Dendritic cell treated with granulocyte-macrophage colony-stimulating factor and Interleukin-4, amounts not matched to agents 40 ng/mL and 50 ng/mL, for 4 days (primary cell): ENCODE data around the gene PIK3R2.

Experiments used
- H3K27ac Mint-ChIP-seq: one replicate; pipeline ENCODE4 v1.8.0; 2022; ENCODE audit warnings: mild to moderate bottlenecking, mixed read lengths
- H3K27me3 Mint-ChIP-seq: one replicate; pipeline ENCODE4 v1.8.0; 2022; ENCODE audit warnings: mild to moderate bottlenecking, mixed read lengths
- H3K36me3 Mint-ChIP-seq: one replicate; pipeline ENCODE4 v1.8.0; 2022; ENCODE audit warnings: low read depth, mixed read lengths
- H3K4me1 Mint-ChIP-seq: one replicate; pipeline ENCODE4 v1.8.0; 2022; ENCODE audit warnings: low read depth, mixed read lengths
- H3K4me3 Mint-ChIP-seq: one replicate; pipeline ENCODE4 v1.8.0; 2022; ENCODE audit warnings: mild to moderate bottlenecking, moderate library complexity, mixed read lengths
- H3K9me3 Mint-ChIP-seq: one replicate; pipeline ENCODE4 v1.8.0; 2022; ENCODE audit warnings: mixed read lengths
- intact Hi-C: fragments of 100-400 bp; cut with micrococcal nuclease; formaldehyde crosslinking; loops from one replicate; pipeline ENCODE4 v1.15.0; 2022

The PIK3R2 gene

DNA sequence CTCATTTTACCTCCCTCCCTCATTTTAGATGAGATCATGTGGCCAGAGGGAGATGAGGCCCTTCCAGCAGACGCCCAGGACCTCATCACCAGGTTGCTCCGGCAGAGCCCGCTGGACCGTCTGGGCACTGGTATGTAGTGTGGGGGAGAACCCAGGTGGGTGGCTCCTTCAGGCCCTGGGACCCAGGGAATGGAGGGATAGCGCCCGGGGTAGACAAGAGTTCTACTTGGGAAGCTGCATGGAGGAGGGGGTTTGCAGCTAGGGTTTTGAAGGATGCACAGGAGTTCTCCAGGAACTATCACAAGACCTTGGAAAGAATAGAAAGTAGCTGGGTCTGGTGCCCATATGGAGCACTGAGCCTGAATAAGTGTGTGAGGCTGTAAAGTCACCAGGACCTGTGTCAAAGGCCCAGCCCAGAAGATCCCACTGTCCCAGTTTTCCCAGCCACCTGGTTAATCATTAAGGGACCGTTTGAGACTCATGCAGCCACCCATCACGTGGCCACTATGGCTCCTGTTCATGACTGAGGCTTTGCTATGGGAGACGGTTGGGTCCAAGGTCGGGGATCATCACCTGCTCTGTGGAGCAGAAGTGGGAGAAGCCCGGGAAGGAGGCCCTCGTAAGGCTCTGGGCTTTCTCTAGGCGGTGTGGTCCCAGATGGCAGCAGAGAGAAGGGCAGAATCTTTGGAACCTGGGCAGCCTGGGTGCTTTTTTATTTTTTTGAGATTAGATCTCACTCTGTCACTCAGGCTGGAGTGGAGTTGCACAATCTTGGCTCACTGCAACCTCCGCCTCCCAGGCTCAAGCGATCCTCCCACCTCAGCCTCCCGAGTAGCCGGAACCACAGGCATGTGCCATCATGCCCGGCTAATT is 17.0 kb upstream of the PIK3R2 start:
- Mint-ChIP-seq H3K27me3 (no peaks in the 10 kb centered on the region), H3K27ac (no peak overlapping the region), H3K9me3 (no peaks in the 10 kb centered on the region), H3K36me3 (peaks cover 97% of the 10 kb centered on the region), H3K4me3 (no peak overlapping the region), H3K4me1 (peaks cover 14% of the 10 kb centered on the region)
- intact Hi-C loops, result no loop called here

GRCh38 chr19:18137242-18137641 is 15.7 kb upstream of the PIK3R2 start:
- Mint-ChIP-seq H3K36me3 (peaks cover 97% of the 10 kb centered on the region), H3K27me3 (no peaks in the 10 kb centered on the region), H3K9me3 (no peaks in the 10 kb centered on the region), H3K27ac (peak overlapping the region; percentile 43), H3K4me1 (peaks cover 14% of the 10 kb centered on the region), H3K4me3 (no peak overlapping the region)
- intact Hi-C loops, result no loop called here

DNA sequence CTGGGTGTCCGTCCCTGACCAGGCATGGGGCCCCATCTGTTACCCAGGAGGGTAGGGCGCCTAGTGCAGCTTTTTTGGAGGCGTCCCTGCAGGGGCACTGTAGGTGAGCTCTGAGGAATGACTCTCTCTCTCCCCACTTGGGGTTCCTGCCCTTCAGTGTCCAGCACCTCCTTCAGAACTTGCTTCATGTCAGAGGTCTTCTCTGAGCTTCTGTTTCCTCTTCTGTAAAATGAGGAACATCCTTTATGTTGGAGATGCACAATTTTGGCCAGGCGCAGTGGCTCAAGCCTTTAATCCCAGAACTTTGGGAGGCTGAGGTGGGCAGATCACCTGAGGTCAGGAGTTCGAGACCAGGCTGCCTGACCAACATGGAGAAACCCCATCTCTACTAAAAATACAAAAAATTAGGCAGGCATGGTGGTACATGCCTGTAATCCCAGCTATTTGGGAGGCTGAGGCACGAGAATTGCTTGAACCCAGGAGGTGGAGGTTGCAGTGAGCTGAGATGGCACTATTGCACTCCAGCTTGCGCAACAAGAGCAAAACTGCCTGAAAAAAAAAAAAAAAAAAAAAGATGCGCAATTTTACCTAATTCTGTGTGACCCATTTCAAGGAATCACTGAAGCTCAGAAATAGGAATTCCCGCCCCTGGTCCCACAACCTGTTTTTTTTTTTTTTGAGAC is 15.2 kb upstream of the PIK3R2 start:
- intact Hi-C loops, result no loop called here
- Mint-ChIP-seq H3K9me3 (no peaks in the 10 kb centered on the region), H3K27ac (peak overlapping the region; percentile 43), H3K36me3 (peaks cover 97% of the 10 kb centered on the region), H3K27me3 (no peaks in the 10 kb centered on the region), H3K4me1 (peaks cover 14% of the 10 kb centered on the region), H3K4me3 (no peak overlapping the region)

DNA sequence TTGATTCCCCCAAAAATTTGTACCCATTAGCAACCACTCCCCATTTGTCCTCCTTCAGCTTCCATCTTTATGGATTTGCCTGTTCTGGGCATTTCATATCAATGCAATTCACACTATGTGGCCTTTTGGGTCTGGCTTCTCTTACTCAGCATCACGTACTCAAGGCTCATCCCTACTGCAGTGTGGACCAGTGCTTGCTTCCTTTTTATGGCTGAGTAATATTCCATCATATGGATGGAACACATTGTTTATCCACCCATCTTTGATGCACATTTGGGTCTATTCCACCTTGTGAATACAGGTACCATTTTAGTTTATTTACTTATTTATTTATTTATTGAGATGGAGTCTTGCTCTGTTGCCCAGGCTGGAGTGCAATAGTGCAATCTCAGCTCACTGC is 12.5 kb upstream of the PIK3R2 start:
- intact Hi-C loops, result no loop called here
- Mint-ChIP-seq H3K4me1 (peaks cover 14% of the 10 kb centered on the region), H3K27ac (no peak overlapping the region), H3K27me3 (no peaks in the 10 kb centered on the region), H3K4me3 (no peak overlapping the region), H3K9me3 (no peaks in the 10 kb centered on the region), H3K36me3 (peaks cover 99% of the 10 kb centered on the region)

GRCh38 chr19:18141031-18141430 is 11.9 kb upstream of the PIK3R2 start:
- Mint-ChIP-seq H3K4me1 (peaks cover 14% of the 10 kb centered on the region), H3K4me3 (no peak overlapping the region), H3K27me3 (no peaks in the 10 kb centered on the region), H3K9me3 (no peaks in the 10 kb centered on the region), H3K36me3 (peaks cover 99% of the 10 kb centered on the region), H3K27ac (no peak overlapping the region)
- intact Hi-C loops, result no loop called here

GRCh38 chr19:18143902-18144301 is 9.1 kb upstream of the PIK3R2 start:
- Mint-ChIP-seq H3K4me3 (no peak overlapping the region), H3K36me3 (peaks cover 100% of the 10 kb centered on the region), H3K27me3 (no peaks in the 10 kb centered on the region), H3K9me3 (no peaks in the 10 kb centered on the region), H3K4me1 (peaks cover 7% of the 10 kb centered on the region), H3K27ac (no peak overlapping the region)
- intact Hi-C loops, result no loop called here

DNA sequence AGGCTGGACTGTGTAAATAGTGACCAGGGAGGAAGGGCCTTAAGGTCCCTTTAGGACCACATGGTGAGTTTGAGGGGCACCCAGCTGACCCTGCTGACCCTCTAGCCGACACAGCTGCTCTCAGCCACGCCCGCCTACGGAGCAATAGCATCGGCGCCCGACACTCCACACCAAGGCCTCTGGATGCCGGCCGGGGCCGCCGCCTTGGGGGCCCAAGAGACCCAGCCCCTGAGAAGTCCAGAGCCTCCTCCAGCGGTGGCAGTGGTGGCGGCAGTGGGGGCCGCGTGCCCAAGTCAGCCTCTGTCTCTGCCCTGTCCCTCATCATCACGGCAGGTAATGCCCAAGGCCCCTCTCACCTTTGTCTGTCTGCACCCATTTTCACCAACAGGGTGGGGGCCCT is 8.6 kb upstream of the PIK3R2 start:
- intact Hi-C loops, result no loop called here
- Mint-ChIP-seq H3K4me3 (no peak overlapping the region), H3K9me3 (no peaks in the 10 kb centered on the region), H3K4me1 (peaks cover 7% of the 10 kb centered on the region), H3K36me3 (peaks cover 100% of the 10 kb centered on the region), H3K27me3 (no peaks in the 10 kb centered on the region), H3K27ac (no peak overlapping the region)

- Mint-ChIP-seq H3K36me3 (peaks cover 100% of the 10 kb centered on the region), H3K9me3 (no peaks in the 10 kb centered on the region), H3K27ac (no peak overlapping the region), H3K4me1 (peaks cover 7% of the 10 kb centered on the region), H3K4me3 (no peak overlapping the region), H3K27me3 (no peaks in the 10 kb centered on the region)
- intact Hi-C loops, result no loop called here
Measured at GRCh38 chr19:18144906-18145305, 8.1 kb upstream of the PIK3R2 start.

DNA sequence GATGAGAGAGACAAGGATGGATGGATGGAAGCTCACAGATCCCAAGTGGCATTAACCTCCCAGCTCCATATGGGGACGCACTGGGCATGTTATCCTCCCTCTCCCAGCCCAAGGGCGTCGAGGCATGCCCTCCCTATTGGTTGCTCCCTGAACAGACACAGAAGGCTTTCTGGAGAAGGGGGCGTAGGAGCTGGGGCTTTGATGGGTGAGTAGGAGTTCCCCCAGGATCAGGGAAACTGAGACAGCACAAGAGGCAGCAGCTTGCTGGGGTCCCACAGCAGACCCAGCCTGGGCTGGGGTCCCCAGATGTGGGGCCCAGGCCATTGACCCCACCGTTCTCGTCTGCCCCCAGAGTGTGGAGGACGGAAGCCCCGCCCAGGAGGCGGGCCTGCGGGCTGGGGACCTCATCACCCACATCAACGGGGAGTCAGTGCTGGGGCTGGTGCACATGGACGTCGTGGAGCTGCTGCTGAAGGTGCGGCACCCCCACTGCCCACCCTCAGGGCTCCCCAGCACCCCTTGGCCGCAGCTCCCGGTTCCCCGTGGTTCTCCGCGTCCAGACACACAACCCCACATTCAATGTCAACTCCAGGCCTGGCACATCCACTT is 7.5 kb upstream of the PIK3R2 start:
- Mint-ChIP-seq H3K4me3 (no peak overlapping the region), H3K36me3 (peaks cover 100% of the 10 kb centered on the region), H3K4me1 (peaks cover 7% of the 10 kb centered on the region), H3K27me3 (no peaks in the 10 kb centered on the region), H3K27ac (no peak overlapping the region), H3K9me3 (no peaks in the 10 kb centered on the region)
- intact Hi-C loops, result no loop called here

- H3K27ac Mint-ChIP-seq, result no peak overlapping the region
Measured at GRCh38 chr19:18147396-18147795, 5.6 kb upstream of the PIK3R2 start.

GRCh38 chr19:18149596-18149975 is 3.4 kb upstream of the PIK3R2 start:
- Mint-ChIP-seq H3K4me3 (no peak overlapping the region), H3K27ac (no peak overlapping the region), H3K27me3 (no peaks in the 10 kb centered on the region), H3K4me1 (peaks cover 31% of the 10 kb centered on the region), H3K36me3 (peaks cover 63% of the 10 kb centered on the region), H3K9me3 (no peaks in the 10 kb centered on the region)
- intact Hi-C loops, result no loop called here

More at GRCh38 chr19:18147396-18147795, 5.6 kb upstream of the PIK3R2 start:
- Mint-ChIP-seq H3K27me3 (no peaks in the 10 kb centered on the region), H3K4me1 (peaks cover 21% of the 10 kb centered on the region), H3K9me3 (no peaks in the 10 kb centered on the region), H3K4me3 (no peak overlapping the region), H3K36me3 (peaks cover 85% of the 10 kb centered on the region)
- intact Hi-C loops, result no loop called here

DNA sequence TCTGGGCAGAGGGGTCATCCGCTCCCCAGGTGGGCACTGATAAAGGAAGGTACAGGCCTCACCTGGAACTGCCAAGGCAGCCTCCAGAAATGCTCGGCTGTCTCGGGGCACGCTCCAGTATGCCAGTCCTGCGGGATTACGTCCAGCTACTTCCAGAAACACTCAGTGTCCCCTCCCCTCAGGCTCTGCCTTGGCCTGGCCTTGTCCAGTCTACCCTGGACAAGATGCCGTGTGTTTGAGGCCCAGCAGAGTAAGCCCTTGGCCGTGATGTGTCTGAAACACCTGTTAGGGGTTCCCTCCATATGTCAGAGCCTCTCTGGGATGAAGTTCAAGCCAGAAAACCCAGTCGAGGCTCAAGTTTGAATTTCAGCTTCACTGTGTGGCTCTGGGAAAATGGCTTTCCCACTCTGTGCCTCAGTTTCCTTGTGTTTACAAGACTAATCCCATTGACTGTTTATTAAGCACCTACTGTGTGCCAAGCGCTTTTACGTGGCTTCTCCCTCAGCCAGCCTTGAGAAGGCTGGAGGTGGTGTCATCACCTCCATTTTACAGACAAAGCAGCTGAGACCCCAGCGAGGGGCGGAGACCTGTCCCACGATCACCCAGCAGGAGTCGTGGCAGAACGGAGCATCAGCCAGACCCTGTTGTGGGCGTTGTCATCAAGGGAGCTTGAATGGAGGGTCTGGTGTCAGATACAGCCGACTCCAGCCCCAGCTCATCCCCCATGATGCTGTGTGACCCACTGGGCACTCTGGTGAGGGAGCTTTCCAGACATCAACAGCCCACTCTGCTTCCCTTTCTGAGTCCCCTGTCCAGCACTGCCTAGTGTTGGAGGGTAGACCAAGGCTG is 2.0 kb upstream of the PIK3R2 start:
- Mint-ChIP-seq H3K27ac (peak overlapping the region; percentile 90), H3K9me3 (no peaks in the 10 kb centered on the region), H3K36me3 (peaks cover 56% of the 10 kb centered on the region), H3K4me3 (peak overlapping the region; percentile 74), H3K27me3 (no peaks in the 10 kb centered on the region), H3K4me1 (peaks cover 38% of the 10 kb centered on the region)
- intact Hi-C loops, result loop anchor here (5.0 kb wide), 1 partner anchor 34 kb away; no protein-coding TSS in a partner anchor

- peak overlapping the region; percentile 74 for H3K4me3 Mint-ChIP-seq
- H3K27ac Mint-ChIP-seq, result peak overlapping the region; percentile 90
- peaks cover 49% of the 10 kb centered on the region for H3K36me3 Mint-ChIP-seq
- H3K4me1 Mint-ChIP-seq, result peaks cover 53% of the 10 kb centered on the region
- no peaks in the 10 kb centered on the region for H3K9me3 Mint-ChIP-seq
- intact Hi-C loops, result loop anchor here (5.0 kb wide), 1 partner anchor 35 kb away; no protein-coding TSS in a partner anchor
- no peaks in the 10 kb centered on the region for H3K27me3 Mint-ChIP-seq
Measured at GRCh38 chr19:18152442-18152816, 534 bp upstream of the PIK3R2 start.
